Measurements from ENCODE around the gene IL4I1. TPM values are rescaled to one million over a fixed set of nuclear protein-coding genes. Genes with fewer than 3 reads are reported as not detected.

IL4I1 gene
- polyA plus RNA-seq, 4 donors = 1.0 to 3.8 (median 1.3) TPM; not detected in 1

DNA sequence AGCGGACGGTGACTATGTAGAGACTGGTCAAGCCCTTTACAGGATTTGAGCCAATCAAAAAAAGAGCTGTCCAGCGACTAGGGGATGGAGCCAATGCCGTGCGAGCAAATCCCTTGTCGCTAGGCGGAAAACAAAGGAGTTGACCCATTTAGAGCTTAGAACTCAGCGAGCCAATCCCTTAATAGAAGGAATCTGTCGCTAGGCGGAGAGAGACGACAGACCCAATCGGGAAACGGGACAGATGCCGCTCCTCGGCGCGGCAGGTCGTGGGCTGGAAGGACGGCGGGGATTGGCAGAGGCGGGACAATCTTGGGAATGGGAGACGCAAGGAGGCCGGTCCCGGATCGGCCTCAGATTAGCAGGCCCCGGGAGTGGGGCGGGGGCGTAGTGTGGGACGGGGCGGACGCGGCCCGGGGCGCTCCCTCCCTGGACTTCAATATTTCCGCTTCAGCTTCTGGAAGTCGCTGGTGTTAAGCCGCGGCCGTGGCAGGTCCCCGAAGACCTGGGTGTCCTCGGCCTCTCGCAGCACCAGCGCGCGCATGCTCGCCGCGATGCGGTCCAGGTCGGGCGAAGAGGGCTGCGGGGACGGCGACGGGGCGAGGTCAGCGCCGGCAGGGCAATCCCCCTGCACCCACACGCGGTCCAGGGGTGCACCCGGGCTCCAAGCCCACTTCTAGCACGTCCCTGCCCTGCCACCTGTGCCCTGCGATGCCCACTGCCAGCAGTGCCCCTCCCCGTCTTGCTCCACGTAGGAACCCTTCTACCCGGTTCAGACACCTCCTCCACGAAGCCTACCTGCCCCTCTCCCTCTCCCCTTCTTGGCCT is 27.0 kb downstream of the IL4I1 start:
- 1% methylated on average over 53 to 67 of the region's 67 CpGs for WGBS, 3 donors
- peak overlapping the region; percentile 38 to 52 (median 51) for H3K4me3 ChIP-seq (ENCODE audit: low read depth in 1 of 3, low read length in 3 of 3)
- H3K4me1 ChIP-seq (ENCODE audit: control insufficient read depth in 3 of 3, insufficient read depth in 2 of 3, low read depth in 1 of 3, low read length in 2 of 3) = peaks cover 3 to 35% (median 6%) of the 10 kb centered on the region in 3 donors
- peaks cover 0 to 43% (median 2%) of the 10 kb centered on the region in 3 donors for H3K36me3 ChIP-seq (ENCODE audit: control insufficient read depth in 3 of 3, insufficient read depth in 2 of 3, low read depth in 1 of 3, low read length in 3 of 3)
- peak overlapping the region; percentile 81 to 94 (median 87) for H3K27ac ChIP-seq (ENCODE audit: low read depth in 1 of 3, low read length in 2 of 3)
- no peaks in the 10 kb centered on the region for H3K27me3 ChIP-seq (ENCODE audit: control insufficient read depth in 3 of 3, insufficient read depth in 3 of 3, low read length in 3 of 3)
- peaks cover 0 to 4% of the 10 kb centered on the region in 2 donors for H3K9me3 ChIP-seq (ENCODE audit: control insufficient read depth in 2 of 2, insufficient read depth in 1 of 2, low read depth in 1 of 2, low read length in 1 of 2)
- DNase-seq = peak; percentile 99 to 100
- peak; percentile 98 for FAIRE-seq

DNA sequence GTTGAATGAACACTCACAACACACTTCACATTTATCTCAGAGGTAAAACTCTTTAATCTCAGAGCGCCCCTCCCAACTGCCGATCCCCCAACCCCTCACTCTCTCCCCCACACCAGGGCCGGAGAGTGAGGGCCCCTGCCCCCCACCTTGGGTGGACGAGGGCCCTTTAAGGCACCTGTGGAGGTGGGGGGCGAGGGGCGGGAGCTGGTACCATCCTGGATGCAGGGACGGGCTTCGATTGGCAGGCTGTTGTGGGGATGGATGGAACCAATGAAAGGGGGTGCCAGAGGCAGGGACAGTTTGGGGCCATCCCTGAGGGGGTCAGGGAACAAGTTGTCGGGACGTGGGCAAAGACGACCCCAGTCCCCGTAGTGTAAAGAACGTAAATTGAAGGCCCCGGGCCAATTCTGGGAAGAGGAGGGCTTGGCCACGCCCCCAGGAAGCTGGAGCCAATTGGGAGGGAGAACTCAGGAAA is 27.6 kb downstream of the IL4I1 start:
- 1 to 2% (median 2%) methylated on average over 15 of the region's 15 CpGs for WGBS, 3 donors
- peak overlapping the region in 2 of 3 donors; percentile 34 to 37 for H3K4me3 ChIP-seq (ENCODE audit: low read depth in 1 of 3, low read length in 3 of 3)
- H3K27me3 ChIP-seq (ENCODE audit: control insufficient read depth in 3 of 3, insufficient read depth in 3 of 3, low read length in 3 of 3) = no peaks in the 10 kb centered on the region
- FAIRE-seq (no peak), DNase-seq (no peak)
- H3K27ac ChIP-seq (ENCODE audit: low read depth in 1 of 3, low read length in 2 of 3) = peak overlapping the region; percentile 45 to 94 (median 81)
- H3K9me3 ChIP-seq (ENCODE audit: control insufficient read depth in 2 of 2, insufficient read depth in 1 of 2, low read depth in 1 of 2, low read length in 1 of 2) = peaks cover 0 to 4% of the 10 kb centered on the region in 2 donors
- H3K4me1 ChIP-seq (ENCODE audit: control insufficient read depth in 3 of 3, insufficient read depth in 2 of 3, low read depth in 1 of 3, low read length in 2 of 3) = peaks cover 3 to 35% (median 6%) of the 10 kb centered on the region in 3 donors
- peaks cover 0 to 42% (median 3%) of the 10 kb centered on the region in 3 donors for H3K36me3 ChIP-seq (ENCODE audit: control insufficient read depth in 3 of 3, insufficient read depth in 2 of 3, low read depth in 1 of 3, low read length in 3 of 3)

DNA sequence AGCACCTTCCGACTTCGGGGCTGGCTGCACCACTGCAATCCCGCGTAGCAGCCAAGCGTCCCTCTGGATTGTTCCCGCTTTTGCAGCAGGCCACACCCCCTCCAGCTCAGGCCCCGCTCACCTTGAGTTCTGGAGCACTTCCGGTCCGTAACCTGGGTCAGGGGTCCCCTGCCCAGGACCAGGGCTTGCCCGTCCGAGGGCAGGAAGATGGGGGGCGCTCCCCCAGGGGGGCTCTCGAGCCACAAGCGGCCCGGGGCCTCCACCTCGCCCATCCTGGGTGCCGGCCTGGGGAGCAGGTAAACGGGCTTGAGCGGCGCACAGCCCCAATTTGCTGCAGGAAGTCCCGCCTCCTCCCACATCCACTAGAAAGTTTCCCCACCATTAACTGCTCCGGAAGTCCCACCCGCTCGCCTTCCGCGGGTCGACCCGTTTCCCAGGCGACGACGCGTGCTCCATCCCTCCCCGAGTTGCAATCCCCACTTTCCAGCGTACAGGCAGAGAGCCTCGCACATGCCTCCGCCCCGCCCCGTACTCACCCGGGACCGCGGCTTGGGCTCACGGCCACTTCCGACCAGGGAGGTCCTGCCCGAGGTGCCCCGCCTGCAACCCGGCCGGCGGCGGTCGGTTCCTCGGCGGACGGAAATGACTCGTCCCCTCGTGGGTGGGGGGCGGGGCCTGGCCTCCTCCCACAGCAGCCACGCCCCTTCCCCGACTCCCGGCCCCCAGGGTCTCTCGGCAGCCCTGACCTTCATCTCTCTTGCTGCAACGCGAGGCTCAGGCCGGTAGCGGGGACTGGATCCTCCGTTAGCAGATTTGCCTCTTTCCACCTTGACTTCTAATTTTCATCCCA is 29.5 kb downstream of the IL4I1 start, which contains the start of gene PNKP:
Gene PNKP, minus strand, starts transcription at position 644 of the 850 bp plus-strand sequence. Its CDS starts 372 bp downstream, at position 272.
- H3K36me3 ChIP-seq (ENCODE audit: control insufficient read depth in 3 of 3, insufficient read depth in 2 of 3, low read depth in 1 of 3, low read length in 3 of 3) = peaks cover 2 to 47% (median 9%) of the 10 kb centered on the region in 3 donors
- peaks cover 3 to 35% (median 6%) of the 10 kb centered on the region in 3 donors for H3K4me1 ChIP-seq (ENCODE audit: control insufficient read depth in 3 of 3, insufficient read depth in 2 of 3, low read depth in 1 of 3, low read length in 2 of 3)
- peaks cover 0 to 4% of the 10 kb centered on the region in 2 donors for H3K9me3 ChIP-seq (ENCODE audit: control insufficient read depth in 2 of 2, insufficient read depth in 1 of 2, low read depth in 1 of 2, low read length in 1 of 2)
- peak within 1 kb of the TSS; percentile 45 to 93 (median 83) for H3K4me3 ChIP-seq (ENCODE audit: low read depth in 1 of 3, low read length in 3 of 3)
- H3K27me3 ChIP-seq (ENCODE audit: control insufficient read depth in 3 of 3, insufficient read depth in 3 of 3, low read length in 3 of 3) = no peaks in the 10 kb centered on the region
- WGBS, 3 donors = 1% methylated on average over 59 to 65 of the region's 65 CpGs
- H3K27ac ChIP-seq (ENCODE audit: low read depth in 1 of 3, low read length in 2 of 3) = peak within 1 kb of the TSS; percentile 74 to 96 (median 94)
- DNase-seq (peak; percentile 89 to 98), FAIRE-seq (no peak)

DNA sequence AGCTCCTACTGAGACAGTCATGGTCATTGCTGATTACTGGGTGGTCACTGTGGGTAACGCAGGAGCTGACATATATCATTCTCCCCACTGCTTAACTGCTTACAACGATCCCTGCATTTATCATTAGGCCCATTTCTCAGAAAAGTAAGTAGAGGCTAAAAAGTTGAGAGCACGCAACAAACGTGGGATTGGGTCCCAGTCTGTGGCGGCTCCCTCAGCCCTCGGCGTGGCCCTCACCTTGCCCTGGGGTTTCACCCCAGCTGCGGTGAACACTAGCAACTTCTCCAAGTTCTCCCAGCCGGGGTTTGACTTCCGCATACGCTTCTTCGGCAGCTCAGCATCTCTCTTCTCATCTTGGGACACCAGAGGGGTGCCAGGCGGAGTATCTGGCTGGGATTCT is 31.8 kb downstream of the IL4I1 start:
- H3K27me3 ChIP-seq (ENCODE audit: control insufficient read depth in 3 of 3, insufficient read depth in 3 of 3, low read length in 3 of 3) = no peaks in the 10 kb centered on the region
- peaks cover 0 to 4% of the 10 kb centered on the region in 2 donors for H3K9me3 ChIP-seq (ENCODE audit: control insufficient read depth in 2 of 2, insufficient read depth in 1 of 2, low read depth in 1 of 2, low read length in 1 of 2)
- H3K4me3 ChIP-seq (ENCODE audit: low read depth in 1 of 3, low read length in 3 of 3) = no peak overlapping the region
- 91 to 93% (median 91%) methylated on average over 13 of the region's 13 CpGs for WGBS, 3 donors
- FAIRE-seq = no peak
- peaks cover 8 to 52% (median 14%) of the 10 kb centered on the region in 3 donors for H3K36me3 ChIP-seq (ENCODE audit: control insufficient read depth in 3 of 3, insufficient read depth in 2 of 3, low read depth in 1 of 3, low read length in 3 of 3)
- H3K27ac ChIP-seq (ENCODE audit: low read depth in 1 of 3, low read length in 2 of 3) = no peak overlapping the region
- no peak for DNase-seq
- H3K4me1 ChIP-seq (ENCODE audit: control insufficient read depth in 3 of 3, insufficient read depth in 2 of 3, low read depth in 1 of 3, low read length in 2 of 3) = peaks cover 3 to 28% (median 6%) of the 10 kb centered on the region in 3 donors

DNA sequence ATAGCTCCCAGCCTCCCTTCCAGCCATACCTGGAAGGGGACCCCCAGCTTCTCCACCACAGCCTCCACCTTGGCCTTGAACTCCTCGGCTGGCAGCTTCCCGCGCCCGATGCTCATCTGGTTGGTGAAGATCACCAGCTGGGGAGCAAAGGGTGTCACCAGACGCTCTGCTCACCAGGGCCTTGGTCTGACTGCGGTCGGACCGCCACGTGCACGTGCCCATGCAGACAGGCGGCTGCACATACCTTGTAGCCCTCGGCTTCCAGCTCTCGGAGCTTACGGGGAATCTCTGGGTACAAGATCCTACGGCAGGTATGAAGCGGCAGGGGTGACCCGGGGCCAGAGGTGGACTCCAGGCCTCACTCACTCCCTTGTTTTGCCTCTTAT is 32.8 kb downstream of the IL4I1 start:
- FAIRE-seq (no peak), DNase-seq (no peak)
- Histone ChIP-seq H3K4me3 (ENCODE audit: low read depth in 1 of 3, low read length in 3 of 3) (no peak overlapping the region), H3K9me3 (ENCODE audit: control insufficient read depth in 2 of 2, insufficient read depth in 1 of 2, low read depth in 1 of 2, low read length in 1 of 2) (peaks cover 0 to 4% of the 10 kb centered on the region in 2 donors), H3K36me3 (ENCODE audit: control insufficient read depth in 3 of 3, insufficient read depth in 2 of 3, low read depth in 1 of 3, low read length in 3 of 3) (peaks cover 8 to 60% (median 17%) of the 10 kb centered on the region in 3 donors), H3K4me1 (ENCODE audit: control insufficient read depth in 3 of 3, insufficient read depth in 2 of 3, low read depth in 1 of 3, low read length in 2 of 3) (peaks cover 3 to 25% (median 6%) of the 10 kb centered on the region in 3 donors), H3K27ac (ENCODE audit: low read depth in 1 of 3, low read length in 2 of 3) (no peak overlapping the region), H3K27me3 (ENCODE audit: control insufficient read depth in 3 of 3, insufficient read depth in 3 of 3, low read length in 3 of 3) (no peaks in the 10 kb centered on the region)
- WGBS, 3 donors = 90 to 93% (median 91%) methylated on average over 17 of the region's 17 CpGs

DNA sequence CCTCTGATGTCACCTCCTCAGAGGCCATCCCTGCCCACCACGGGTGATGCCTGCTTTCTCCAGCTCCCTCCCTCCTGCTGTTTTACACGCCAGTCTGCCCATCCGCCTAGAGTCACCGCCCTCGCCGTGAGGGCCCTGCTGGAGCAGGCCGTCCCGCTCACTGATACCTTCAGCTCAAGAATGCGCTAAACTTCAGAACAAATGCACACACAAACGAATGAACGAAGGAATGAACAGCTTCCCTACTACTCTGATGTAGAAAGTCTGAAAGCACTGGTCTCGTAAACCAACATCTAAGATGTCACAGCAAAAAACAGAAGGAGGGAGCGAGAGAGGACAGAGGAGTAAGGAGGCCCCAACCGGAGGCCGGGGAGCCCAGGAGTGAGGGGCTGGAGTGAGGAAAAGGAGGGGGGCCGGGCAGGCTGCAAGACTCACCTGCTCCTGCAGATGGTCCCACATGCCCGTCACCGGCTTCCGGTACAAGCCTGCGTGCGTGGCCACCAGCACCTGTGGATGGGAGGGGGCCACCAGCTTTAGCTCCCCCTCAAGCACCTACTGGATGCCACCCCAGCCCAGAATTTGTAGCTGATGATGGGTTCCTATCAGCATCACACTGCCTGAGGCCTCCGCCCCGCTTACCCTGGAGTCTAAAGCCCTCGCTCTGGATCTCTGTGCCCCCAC is 33.3 kb downstream of the IL4I1 start:
- H3K27me3 ChIP-seq (ENCODE audit: control insufficient read depth in 3 of 3, insufficient read depth in 3 of 3, low read length in 3 of 3) = no peaks in the 10 kb centered on the region
- WGBS, 3 donors = 94 to 96% (median 95%) methylated on average over 22 to 24 of the region's 24 CpGs
- FAIRE-seq (no peak), DNase-seq (no peak)
- H3K4me1 ChIP-seq (ENCODE audit: control insufficient read depth in 3 of 3, insufficient read depth in 2 of 3, low read depth in 1 of 3, low read length in 2 of 3) = peaks cover 3 to 20% (median 6%) of the 10 kb centered on the region in 3 donors
- H3K9me3 ChIP-seq (ENCODE audit: control insufficient read depth in 2 of 2, insufficient read depth in 1 of 2, low read depth in 1 of 2, low read length in 1 of 2) = peaks cover 0 to 3% of the 10 kb centered on the region in 2 donors
- H3K36me3 ChIP-seq (ENCODE audit: control insufficient read depth in 3 of 3, insufficient read depth in 2 of 3, low read depth in 1 of 3, low read length in 3 of 3) = peaks cover 8 to 66% (median 21%) of the 10 kb centered on the region in 3 donors
- no peak overlapping the region for H3K27ac ChIP-seq (ENCODE audit: low read depth in 1 of 3, low read length in 2 of 3)
- no peak overlapping the region for H3K4me3 ChIP-seq (ENCODE audit: low read depth in 1 of 3, low read length in 3 of 3)

DNA sequence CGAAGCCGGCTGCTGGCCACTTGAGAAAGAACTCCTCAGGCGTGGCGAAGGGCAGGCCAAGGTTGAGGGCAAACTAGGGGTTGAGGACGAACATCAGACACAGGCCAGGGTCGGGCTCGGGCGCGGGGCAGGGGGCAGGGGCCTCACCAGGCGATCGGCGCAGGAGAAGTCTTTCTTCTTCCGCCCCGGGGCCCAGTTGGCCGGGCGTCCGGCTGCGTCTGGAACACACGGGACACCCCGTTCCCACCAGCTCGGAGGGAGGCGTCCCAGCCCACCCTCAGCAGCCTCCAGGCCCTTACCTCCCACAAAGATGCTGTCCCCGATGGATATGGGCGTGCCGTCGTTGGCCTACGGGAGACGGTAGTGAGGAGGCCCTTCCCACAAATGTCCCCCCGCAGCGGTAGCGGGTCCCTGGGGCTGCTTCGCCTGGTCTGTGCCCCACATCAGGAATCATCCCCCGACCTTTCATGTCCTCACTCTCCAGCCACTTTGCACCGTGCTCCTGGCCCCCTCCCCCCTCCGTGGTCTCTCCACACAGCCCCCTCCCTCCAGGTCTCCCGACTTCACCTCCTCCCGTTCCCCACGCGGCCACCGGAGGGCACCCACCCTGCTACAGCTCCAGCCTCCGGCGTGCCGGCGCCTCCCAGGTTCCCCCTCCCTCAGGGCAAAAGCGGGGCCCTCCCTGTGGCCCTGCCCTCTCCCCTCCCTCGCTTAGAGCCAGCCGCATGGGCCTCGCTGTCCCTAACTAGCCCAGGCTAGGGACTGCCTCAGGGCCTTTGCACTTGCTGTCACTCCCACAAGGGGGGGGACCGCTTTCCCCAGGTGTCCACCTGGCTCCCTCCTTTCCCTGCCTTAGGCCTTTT is 34.1 kb downstream of the IL4I1 start:
- Histone ChIP-seq H3K36me3 (ENCODE audit: control insufficient read depth in 3 of 3, insufficient read depth in 2 of 3, low read depth in 1 of 3, low read length in 3 of 3) (peaks cover 8 to 73% (median 21%) of the 10 kb centered on the region in 3 donors), H3K27me3 (ENCODE audit: control insufficient read depth in 3 of 3, insufficient read depth in 3 of 3, low read length in 3 of 3) (no peaks in the 10 kb centered on the region), H3K4me1 (ENCODE audit: control insufficient read depth in 3 of 3, insufficient read depth in 2 of 3, low read depth in 1 of 3, low read length in 2 of 3) (peaks cover 3 to 17% (median 6%) of the 10 kb centered on the region in 3 donors), H3K27ac (ENCODE audit: low read depth in 1 of 3, low read length in 2 of 3) (no peak overlapping the region), H3K9me3 (ENCODE audit: control insufficient read depth in 2 of 2, insufficient read depth in 1 of 2, low read depth in 1 of 2, low read length in 1 of 2) (no peaks in the 10 kb centered on the region), H3K4me3 (ENCODE audit: low read depth in 1 of 3, low read length in 3 of 3) (no peak overlapping the region)
- WGBS, 3 donors = 81 to 87% (median 84%) methylated on average over 37 to 49 of the region's 49 CpGs
- FAIRE-seq = no peak
- DNase-seq = no peak

Measured in small intestine (tissue), 7 donors.